K562 (cell line): ENCODE results near the gene ARHGEF40.

ENCODE experiments used
- CBX8 ChIP-seq: fragments of 200-600 bp; sonication (generic); IDR thresholded peaks from 2 replicates; pipeline ENCODE4 v1.6.1; 2012; ENCODE audit warnings: borderline replicate concordance, mixed run types, low read depth, mild to moderate bottlenecking, moderate library complexity, mixed read lengths, low read length, control low read depth, inconsistent platforms; ENCODE audit not compliant: poor library complexity, severe bottlenecking; ENCODE audit errors: extremely low read depth
- EZH2 ChIP-seq: IDR thresholded peaks from 2 replicates; pipeline ENCODE4 v1.6.1; 2012; ENCODE audit warnings: low read depth, mild to moderate bottlenecking, inconsistent platforms, low read length, borderline replicate concordance
- FOXK2 ChIP-seq, 2 experiments: fragments of 450-650 bp; IDR thresholded peaks in 1 of 2; conservative IDR thresholded peaks in 1 of 2; 2 replicates each; pipeline ENCODE4 v1.6.1; 2016; ENCODE audit warnings: low read depth in 2 of 2, mild to moderate bottlenecking in 1 of 2
- GABPB1 ChIP-seq: sonication (generic); formaldehyde crosslinking; IDR thresholded peaks from 2 replicates; pipeline ENCODE4 v1.8.0; 2022; ENCODE audit warnings: mild to moderate bottlenecking, missing genetic modification reagents
- HIVEP1 ChIP-seq: fragments of 250-450 bp; sonication (Bioruptor Pico); IDR thresholded peaks from 2 replicates; pipeline ENCODE4 v1.4.0; 2020; ENCODE audit warnings: mild to moderate bottlenecking
- HMG20A ChIP-seq: fragments of 450-650 bp; formaldehyde crosslinking; conservative IDR thresholded peaks from 2 replicates; pipeline ENCODE4 v1.4.0; 2020; ENCODE audit warnings: mild to moderate bottlenecking, mixed read lengths
- MAZ ChIP-seq, 2 experiments: fragments of 450-650 bp in 1 of 2; sonication (generic) in 1 of 2; formaldehyde crosslinking; IDR thresholded peaks in 1 of 2; conservative IDR thresholded peaks in 1 of 2; 2 replicates each; pipeline versions ENCODE4 v1.4.0 to v1.5.0; 2020; ENCODE audit warnings: mild to moderate bottlenecking in 1 of 2, missing genetic modification reagents in 1 of 2
- POLR2AphosphoS5 ChIP-seq: IDR thresholded peaks from 2 replicates; pipeline ENCODE4 v1.6.1; 2011; ENCODE audit warnings: mild to moderate bottlenecking, low read depth, low read length, moderate library complexity; ENCODE audit not compliant: control insufficient read depth, insufficient read depth
- REST ChIP-seq, 2 experiments: fragments of 450-650 bp; formaldehyde crosslinking in 1 of 2; IDR thresholded peaks; 2 replicates each; pipeline versions ENCODE4 v1.4.0 to v1.6.1; 2014 to 2020; ENCODE audit warnings: mild to moderate bottlenecking in 2 of 2, borderline replicate concordance in 1 of 2, low read depth in 1 of 2
- SP1 ChIP-seq: sonication (generic); formaldehyde crosslinking; IDR thresholded peaks from 2 replicates; pipeline ENCODE4 v1.8.1; 2022; ENCODE audit warnings: mild to moderate bottlenecking, missing genetic modification reagents
- USF2 ChIP-seq: sonication (generic); formaldehyde crosslinking; IDR thresholded peaks from 2 replicates; pipeline ENCODE4 v1.5.0; 2020; ENCODE audit warnings: missing genetic modification reagents
- ZHX1 ChIP-seq: fragments of 150-350 bp; conservative IDR thresholded peaks from 2 replicates; pipeline ENCODE4 v1.6.1; 2014; ENCODE audit warnings: low read length
- ZNF395 ChIP-seq: fragments of 200-800 bp; sonication (Bioruptor generic); IDR thresholded peaks from 2 replicates; pipeline ENCODE4 v1.6.1; 2017; ENCODE audit warnings: missing genetic modification characterization, missing compliant biosample characterization

- TF ChIP-seq ZNF395 (CRISPR knock-in tag) (no peak), HIVEP1 (CRISPR knock-in tag) (no peak), REST (IDR thresholded peaks at IDR 0.05; ENCODE audit: borderline replicate concordance) (peak; percentile 93), REST (CRISPR knock-in tag; IDR thresholded peaks at IDR 0.05; ENCODE audit: low read depth) (0 out of 2 replicates have a peak, but pooled peaks have one; percentile 15), HMG20A (CRISPR knock-in tag) (no peak), FOXK2 (conservative IDR thresholded peaks at IDR 0.05 in 1 of 2, IDR thresholded peaks at IDR 0.05 in 1 of 2; ENCODE audit: low read depth in 2 of 2) (no peak), POLR2AphosphoS5 (no peak), CBX8 (no peak), ZHX1 (no peak), SP1 (peak; percentile 39; the same call in 1 of the 2 replicates), USF2 (CRISPR knock-in tag) (no peak), EZH2 (no peak), GABPB1 (CRISPR knock-in tag) (0 out of 2 replicates have a peak, but pooled peaks have one; percentile 50), MAZ (CRISPR knock-in tag; conservative IDR thresholded peaks at IDR 0.05 in 1 of 2, IDR thresholded peaks at IDR 0.05 in 1 of 2) (peak in 1 of 2 experiments; percentile 56; a peak in 1 of 4 replicates)
These were observed 22.3 kb downstream of the ARHGEF40 start for GRCh38 chr14:21092273-21093011.
